Calu3 (cell line): ENCODE results near the gene RASD2. TPM values are rescaled to one million over a fixed set of nuclear protein-coding genes. Genes with fewer than 3 reads are reported as not detected.

Source experiments
- BruUV-seq: library from RNA; stranded (reverse); fragments of 400-500 nt; replicated peaks from 2 replicates; lab custom pipeline; 2021; lab: Mats Ljungman, UMichigan
- CTCF ChIA-PET: fragments of 300-600 bp; sonication (Branson Sonifier 250); formaldehyde crosslinking; loops from one replicate; lab custom pipeline; 2022; ENCODE audit warnings: antibody characterized with exemption; lab: Charles Lee
- DNase-seq: peaks from one replicate; pipeline ENCODE4 v3.0.0; 2022
- H3K27ac Mint-ChIP-seq: one replicate; pipeline ENCODE4 v1.8.0; 2022; ENCODE audit warnings: mixed read lengths; ENCODE audit not compliant: unreplicated experiment
- H3K27me3 Mint-ChIP-seq: one replicate; pipeline ENCODE4 v1.8.0; 2022; ENCODE audit warnings: mixed read lengths; ENCODE audit not compliant: unreplicated experiment
- H3K36me3 Mint-ChIP-seq: one replicate; pipeline ENCODE4 v1.8.0; 2022; ENCODE audit warnings: mild to moderate bottlenecking, moderate library complexity, mixed read lengths; ENCODE audit not compliant: insufficient read depth, unreplicated experiment
- H3K4me1 Mint-ChIP-seq: one replicate; pipeline ENCODE4 v1.8.0; 2022; ENCODE audit warnings: mild to moderate bottlenecking, low read depth, mixed read lengths; ENCODE audit not compliant: unreplicated experiment
- H3K4me3 Mint-ChIP-seq: one replicate; pipeline ENCODE4 v1.8.0; 2022; ENCODE audit warnings: mild to moderate bottlenecking, low read depth, moderate library complexity, mixed read lengths; ENCODE audit not compliant: unreplicated experiment
- H3K9me3 Mint-ChIP-seq: one replicate; pipeline ENCODE4 v1.8.0; 2022; ENCODE audit warnings: low read depth, mixed read lengths; ENCODE audit not compliant: unreplicated experiment
- CTCF ChIP-seq: fragments of 200-600 bp; IDR thresholded peaks from one replicate; pipeline ENCODE4 v1.8.0; 2022; ENCODE audit warnings: antibody characterized with exemption; ENCODE audit not compliant: unreplicated experiment
- intact Hi-C: fragments of 100-400 bp; cut with micrococcal nuclease; formaldehyde crosslinking; loops from one replicate; pipeline ENCODE4 v1.10.0; 2022; ENCODE audit not compliant: unreplicated experiment
- total RNA-seq: library from RNA; stranded (reverse); gene quantifications from 2 replicates; pipeline ENCODE4 v1.2.3, GENCODE V29; 2022

Gene RASD2
- total RNA-seq, 1 experiment from 2014 or later: 0.14 TPM

- Mint-ChIP-seq H3K27me3 (peaks cover 37% of the 10 kb centered on the region), H3K4me3 (no peak overlapping the region), H3K27ac (no peak overlapping the region), H3K36me3 (peaks cover 4% of the 10 kb centered on the region), H3K9me3 (no peaks in the 10 kb centered on the region), H3K4me1 (peaks cover 7% of the 10 kb centered on the region)
- CTCF ChIA-PET: no interaction called here
- no peak for TF ChIP-seq CTCF
- DNase-seq: no peak
- BruUV-seq: no TSS peak
- intact Hi-C loops: no loop called here
Observed at GRCh38 chr22:35537232-35537631, 3.4 kb upstream of the RASD2 start.

GRCh38 chr22:35538801-35539321, 1.8 kb upstream of the RASD2 start:
- CTCF ChIA-PET: no interaction called here
- no peaks in the 10 kb centered on the region for H3K9me3 Mint-ChIP-seq
- H3K27ac Mint-ChIP-seq: no peak overlapping the region
- peak; percentile 85 for TF ChIP-seq CTCF
- intact Hi-C loops: no loop called here
- DNase-seq: peak; percentile 61
- BruUV-seq: no TSS peak
- no peak overlapping the region for H3K4me3 Mint-ChIP-seq
- peaks cover 4% of the 10 kb centered on the region for H3K36me3 Mint-ChIP-seq
- peaks cover 53% of the 10 kb centered on the region for H3K27me3 Mint-ChIP-seq
- peaks cover 7% of the 10 kb centered on the region for H3K4me1 Mint-ChIP-seq

GRCh38 chr22:35539487-35539886, 1.1 kb upstream of the RASD2 start:
- peaks cover 7% of the 10 kb centered on the region for H3K4me1 Mint-ChIP-seq

DNA sequence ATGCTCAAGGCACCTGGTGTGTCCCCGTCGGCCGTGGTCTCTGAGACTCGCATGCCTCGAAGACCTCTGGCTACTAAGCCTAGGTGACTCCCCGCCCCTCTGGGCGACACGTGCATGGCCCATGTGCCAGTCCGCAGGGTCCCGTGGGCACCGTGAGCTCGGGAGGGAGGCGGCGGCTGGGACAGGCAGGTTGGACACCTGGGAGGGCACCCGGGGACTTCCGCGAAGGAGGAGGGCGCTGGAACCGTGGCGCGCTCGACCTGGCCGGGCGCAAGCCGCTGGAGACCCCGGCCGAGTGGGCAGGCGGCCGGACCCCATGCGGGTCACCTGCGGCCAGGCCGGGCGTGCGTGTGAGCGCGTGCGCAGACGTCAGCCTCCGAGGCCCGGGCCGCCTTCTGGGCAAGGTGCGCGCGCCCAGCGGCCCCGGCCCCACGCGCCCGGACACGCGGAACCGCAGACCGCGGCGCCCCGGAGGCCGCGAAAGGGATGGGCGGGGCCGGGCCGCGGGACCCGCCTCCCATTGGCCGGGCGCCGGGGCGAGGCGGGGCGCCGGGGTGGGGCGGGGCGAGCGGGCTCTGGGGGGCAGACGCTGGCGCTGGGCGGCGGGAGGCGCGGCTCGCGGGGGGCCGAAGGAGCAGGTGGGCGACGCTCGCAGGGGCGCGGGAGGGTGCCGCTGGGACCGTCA, 579 bp upstream of the RASD2 start:
- CTCF ChIA-PET: no interaction called here
- H3K27ac Mint-ChIP-seq: peak overlapping the region; percentile 16
- DNase-seq: peak; percentile 73
- no peaks in the 10 kb centered on the region for H3K9me3 Mint-ChIP-seq
- intact Hi-C loops: no loop called here
- H3K36me3 Mint-ChIP-seq: peaks cover 4% of the 10 kb centered on the region
- peak overlapping the region; percentile 65 for H3K4me3 Mint-ChIP-seq
- BruUV-seq: no TSS peak
- TF ChIP-seq CTCF: no peak
- peaks cover 60% of the 10 kb centered on the region for H3K27me3 Mint-ChIP-seq
- H3K4me1 Mint-ChIP-seq: peaks cover 7% of the 10 kb centered on the region

More at GRCh38 chr22:35539487-35539886, 1.1 kb upstream of the RASD2 start:
- intact Hi-C loops: no loop called here
- Mint-ChIP-seq H3K27me3 (peaks cover 60% of the 10 kb centered on the region), H3K4me3 (peak overlapping the region; percentile 65), H3K36me3 (peaks cover 4% of the 10 kb centered on the region), H3K27ac (peak overlapping the region; percentile 16), H3K9me3 (no peaks in the 10 kb centered on the region)
- BruUV-seq: no TSS peak
- TF ChIP-seq CTCF: no peak
- CTCF ChIA-PET: no interaction called here
- no peak for DNase-seq
